Amygdala (tissue), 56 donors: ENCODE data around the gene TXK.
A peak's percentile ranks its signal among the peaks of the same experiment; 100 is the strongest.

Experiments
- DNase-seq, 56 donors: peaks; one replicate each; lab custom pipeline; 2025; lab: John Stamatoyannopoulos, UW

The TXK gene

DNA sequence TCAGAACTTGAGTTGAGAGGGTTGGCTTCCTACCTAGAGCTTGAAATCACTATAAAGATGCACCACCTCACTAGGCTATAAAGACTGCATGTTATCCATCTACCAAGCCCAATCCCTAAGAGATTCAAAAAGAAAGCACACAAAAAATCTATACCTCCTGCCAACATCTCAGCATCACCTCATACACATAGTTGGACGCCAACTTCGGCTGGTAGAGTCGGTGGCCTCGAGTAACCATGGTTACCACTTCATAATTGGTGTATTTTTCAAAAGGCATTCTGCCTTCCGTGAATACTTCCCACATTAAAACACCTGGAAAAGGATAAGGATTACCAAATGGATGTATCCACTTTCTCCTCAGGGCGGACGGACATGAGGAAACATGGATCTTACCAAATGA, 4.5 kb upstream of the TXK start:
- DNase-seq = no peak

DNA sequence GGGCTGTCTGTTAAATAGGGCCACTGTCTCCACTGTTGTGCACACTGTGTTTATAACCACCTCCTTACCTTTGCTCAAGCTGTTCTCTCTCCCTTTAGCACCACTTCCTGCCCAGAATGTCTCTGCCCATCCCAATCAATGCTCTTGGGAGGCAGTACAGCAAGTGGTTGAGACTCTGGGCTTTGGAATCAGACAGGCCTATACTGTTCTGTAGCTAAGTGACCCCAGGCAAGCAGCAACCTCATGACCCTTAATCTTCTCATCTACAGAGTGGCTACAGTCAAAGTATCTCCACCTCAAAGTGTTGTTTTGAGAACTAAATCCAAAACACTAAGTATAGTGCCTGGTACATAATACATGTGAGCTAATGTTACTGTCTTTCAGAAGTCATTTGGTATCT, 3.8 kb upstream of the TXK start:
- no peak for DNase-seq

DNA sequence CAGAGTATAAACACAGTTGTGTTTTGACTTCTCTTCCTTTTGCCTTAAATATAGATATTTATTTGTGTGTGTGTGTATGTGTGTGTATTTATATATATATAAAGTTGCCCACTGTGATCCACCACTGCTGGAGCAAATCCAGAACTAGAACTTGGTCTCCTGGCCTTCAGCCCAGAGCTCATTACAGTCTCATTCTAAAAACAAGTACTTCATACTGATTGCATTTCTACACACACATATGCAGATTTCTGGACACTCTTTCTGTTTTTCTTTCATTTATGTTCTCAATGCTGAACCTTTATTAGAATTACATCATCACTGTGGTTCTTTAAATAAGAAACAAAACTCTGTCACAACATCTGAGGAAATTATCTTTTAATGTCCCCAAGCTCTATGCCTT, 381 bp downstream of the TXK start:
- no peak for DNase-seq

DNA sequence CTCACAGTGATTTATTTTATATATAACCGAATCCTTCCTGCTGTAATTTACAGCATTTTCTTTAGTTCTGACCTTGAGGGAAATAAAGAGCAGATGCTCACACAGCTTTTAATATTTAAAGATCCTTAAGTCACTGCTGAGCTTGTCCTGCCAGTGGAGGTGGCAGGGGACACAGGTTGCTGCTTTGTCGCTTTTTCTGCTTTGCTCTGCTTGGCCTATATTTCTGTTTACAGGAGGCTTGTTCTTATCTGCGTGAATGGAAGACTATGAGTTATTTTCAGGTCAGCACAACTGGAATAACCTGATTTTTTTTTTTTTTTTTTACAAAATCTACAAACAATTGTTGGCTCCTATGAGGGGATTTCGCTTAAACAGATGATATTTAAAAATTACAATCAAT, 2.3 kb downstream of the TXK start:
- DNase-seq = no peak

DNA sequence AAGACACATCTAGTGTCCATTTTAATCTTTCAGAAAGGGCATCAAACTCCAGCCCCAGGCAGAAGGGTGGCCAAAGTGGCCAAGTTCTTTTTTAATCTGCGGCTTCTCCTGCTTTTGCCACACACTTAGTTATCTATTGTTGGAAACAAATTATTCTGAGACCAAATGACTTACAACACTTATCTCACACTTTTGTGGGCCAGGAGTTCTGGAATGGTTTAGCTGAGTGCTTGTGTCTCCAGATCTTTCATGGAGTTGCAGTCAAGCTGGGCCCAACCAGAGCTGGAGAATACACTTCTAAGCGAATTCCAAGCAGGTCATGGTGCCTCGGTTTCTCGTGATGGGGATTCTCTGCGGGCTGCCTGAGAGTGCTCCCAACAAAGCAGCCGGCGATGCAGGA, 4.0 kb downstream of the TXK start:
- no peak for DNase-seq

DNA sequence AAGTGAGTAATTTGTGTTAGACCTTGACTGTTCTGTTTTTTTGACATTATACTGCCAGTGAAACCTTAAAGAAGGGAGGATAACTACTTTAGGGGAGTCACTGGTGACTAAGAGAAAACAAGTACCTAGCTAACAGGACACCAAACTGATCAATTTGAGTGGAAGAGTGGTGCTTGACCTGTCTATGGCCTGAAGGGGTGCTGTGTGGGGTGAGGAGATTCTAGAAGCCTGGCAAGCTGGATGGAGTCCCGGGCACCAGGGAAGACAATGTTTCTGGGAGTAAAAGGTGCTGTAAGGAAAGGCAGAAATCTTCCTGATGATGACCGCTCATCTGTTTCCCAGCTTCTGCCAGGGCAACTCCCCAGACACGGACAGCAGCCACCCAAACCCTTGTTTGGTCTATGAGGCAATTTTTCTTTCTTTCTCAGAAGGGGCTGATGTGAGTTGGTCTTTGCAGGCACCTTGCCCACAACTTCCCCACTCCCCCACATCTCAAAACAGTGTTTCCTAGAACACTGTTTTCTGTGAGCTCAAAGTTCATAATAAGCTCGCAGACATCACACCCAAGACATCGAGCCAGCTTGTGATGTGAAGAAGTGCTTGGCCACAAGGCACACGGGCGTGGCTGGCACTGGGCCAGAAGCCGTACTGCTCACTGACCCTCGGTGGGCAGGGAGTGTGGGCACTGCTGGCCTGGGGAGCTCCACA, 4.6 kb downstream of the TXK start:
- peak in 1 of 56 donors; percentile 0 for DNase-seq

DNA sequence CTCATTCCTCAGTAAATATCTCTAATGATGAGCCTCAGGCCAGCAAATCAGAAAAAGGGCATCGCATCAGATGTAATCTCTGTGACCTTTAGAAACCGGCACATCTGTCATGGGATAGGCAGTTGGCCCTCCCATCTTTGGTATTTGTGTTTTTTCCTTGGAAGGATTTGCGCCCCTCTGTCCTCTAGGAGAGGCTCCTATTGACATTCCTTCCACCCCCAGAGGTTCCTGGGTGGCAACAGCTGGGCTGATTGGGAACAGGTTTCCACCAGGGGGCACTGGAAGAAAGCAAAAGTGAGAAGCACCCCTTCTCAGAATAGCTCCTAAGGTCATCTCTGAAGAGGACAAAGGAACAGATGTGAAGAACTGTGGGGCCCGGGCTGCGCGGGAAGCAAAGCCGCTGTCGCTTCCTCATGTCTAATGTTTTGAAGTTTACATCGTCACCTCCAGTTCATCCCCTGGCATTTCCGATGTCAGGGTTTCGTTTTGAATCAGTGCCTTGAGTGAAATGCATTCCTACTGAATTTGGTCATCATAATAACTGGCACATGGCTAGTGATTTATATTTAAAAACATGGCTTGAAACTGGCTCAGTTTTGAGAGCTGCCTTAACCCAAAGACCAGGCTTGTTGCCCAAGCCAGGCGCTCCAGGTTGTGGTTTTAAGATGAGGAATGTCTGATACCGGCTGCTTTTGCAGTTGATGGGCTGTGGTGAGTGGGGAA, 6.2 kb downstream of the TXK start:
- DNase-seq = peak in 19 of 56 donors; percentile 1 to 25 (median 5)

DNA sequence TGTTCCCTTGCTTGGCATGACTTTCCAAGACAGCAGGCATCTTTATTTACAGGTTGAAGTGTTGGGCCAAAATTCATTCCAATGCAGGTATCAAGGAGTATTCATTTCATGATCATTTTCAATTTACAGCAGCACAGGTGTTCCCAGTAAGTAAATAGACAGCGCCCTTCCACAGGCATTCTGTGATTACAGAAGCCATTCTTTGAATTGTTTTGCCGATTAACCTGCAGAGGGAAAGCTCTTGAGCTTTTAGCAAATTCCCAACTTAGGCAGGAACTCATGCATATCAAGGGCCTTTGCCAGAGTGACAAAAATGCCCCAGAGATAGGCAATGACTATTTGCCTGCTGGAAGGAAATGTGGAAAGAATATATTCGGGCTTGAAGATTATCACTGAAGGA, 6.8 kb downstream of the TXK start:
- DNase-seq = no peak

DNA sequence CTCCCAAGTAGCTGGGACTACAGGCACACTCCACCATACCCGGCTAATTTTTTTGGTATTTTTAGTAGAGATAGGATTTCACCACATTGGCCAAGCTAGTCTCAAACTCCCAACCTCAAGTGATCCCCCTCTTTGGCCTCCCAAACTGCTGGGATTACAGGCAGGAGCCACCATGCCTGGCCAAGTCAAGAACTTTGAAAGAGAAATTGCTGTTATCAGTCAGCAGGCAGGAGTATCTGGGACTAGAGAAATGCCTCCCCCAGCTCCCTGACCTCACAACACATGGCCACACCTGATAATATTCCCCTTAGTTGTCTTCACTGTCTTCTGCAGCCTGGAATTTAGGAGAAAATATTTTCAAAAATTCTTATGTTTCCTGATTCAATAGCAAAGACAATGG, 7.4 kb downstream of the TXK start:
- DNase-seq = no peak

DNA sequence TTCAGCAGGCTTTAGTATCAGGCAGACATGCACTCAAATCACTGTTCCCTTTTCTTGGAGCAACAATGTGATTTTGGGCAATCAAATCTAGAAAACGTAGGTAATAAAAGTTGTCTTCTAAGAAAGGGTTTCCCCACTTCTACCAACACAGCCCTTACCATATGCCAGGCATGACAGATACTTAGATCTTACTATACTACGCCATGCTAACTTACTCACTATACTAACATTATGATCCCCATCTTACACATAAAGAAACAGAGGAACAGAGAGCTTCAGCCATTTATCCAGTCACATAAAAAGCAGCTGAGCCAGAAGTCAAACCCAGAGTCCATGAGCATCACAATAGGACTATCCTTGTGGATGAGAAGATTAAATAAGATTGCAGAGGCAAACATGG, 9.2 kb downstream of the TXK start:
- DNase-seq = no peak

DNA sequence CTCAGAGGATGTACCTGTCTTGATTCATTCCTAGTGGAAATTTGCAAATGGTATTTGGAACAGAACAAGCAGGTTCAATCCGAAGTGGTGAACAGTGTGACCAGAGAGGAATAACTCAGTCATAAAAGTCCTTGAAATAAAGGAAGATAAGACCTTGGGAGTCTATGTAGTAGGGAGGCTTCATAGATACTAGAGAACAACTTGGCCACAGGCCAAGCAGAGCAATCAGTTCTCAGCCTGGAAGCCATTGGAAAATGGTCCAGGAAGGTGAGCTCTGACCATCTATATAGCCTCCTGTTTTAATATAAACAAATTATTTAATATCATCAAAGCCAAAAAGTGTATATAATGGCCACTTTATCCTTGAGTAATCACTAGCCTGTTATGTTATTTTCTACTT, 11.3 kb downstream of the TXK start:
- DNase-seq = no peak

DNA sequence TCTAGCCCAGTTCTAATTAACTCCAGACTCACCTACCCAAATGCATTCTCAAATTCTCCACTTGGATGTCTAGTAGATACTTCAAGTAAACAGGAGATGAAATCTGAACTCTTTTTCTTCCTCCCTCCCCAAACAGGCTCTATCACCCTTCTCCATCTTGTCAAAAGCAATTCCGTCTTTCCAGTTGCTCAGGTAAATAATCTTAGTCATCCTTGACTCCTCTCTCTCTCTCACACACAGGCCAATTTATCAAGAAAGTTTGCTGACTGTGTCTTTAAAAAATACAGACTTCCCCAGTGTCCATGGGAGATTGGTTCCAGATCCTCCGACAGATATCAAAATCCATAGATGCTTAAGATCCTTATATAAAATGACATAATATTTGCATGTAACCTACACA, 12.9 kb downstream of the TXK start:
- no peak for DNase-seq

DNA sequence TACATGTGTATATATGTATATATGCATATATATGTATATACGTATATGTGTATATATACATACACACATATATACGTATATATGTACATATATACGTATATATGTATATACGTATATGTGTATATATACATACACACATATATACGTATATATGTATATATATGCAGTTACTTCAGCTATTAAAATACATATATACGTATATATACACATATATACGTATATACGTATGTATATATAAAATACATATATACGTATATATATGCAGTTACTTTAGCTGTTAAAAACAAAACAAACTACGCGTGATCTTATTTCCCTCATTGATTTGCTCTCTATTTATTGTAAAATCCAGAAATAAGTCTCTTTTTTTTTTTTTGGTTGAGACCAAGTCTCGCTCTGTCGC, 13.9 kb downstream of the TXK start:
- DNase-seq = no peak

DNA sequence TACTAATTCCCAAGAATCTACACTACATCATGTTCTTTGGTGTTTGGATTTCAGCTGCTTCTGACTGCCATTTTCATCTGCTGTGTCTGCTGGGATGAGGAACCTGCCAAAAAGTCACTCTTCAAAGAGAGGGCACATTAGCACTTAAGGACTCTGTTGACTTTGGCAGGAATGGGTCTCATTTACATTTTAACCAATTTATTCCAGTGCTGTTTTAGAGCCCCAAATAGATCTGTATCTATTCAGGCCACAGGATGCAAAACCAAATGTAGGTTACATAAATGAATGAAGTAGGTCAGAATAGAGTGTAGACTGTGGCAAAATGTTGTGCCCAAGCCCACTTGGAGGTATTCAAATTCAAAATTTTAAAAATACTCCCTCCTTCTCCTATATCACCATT, 14.4 kb downstream of the TXK start:
- DNase-seq = no peak

DNA sequence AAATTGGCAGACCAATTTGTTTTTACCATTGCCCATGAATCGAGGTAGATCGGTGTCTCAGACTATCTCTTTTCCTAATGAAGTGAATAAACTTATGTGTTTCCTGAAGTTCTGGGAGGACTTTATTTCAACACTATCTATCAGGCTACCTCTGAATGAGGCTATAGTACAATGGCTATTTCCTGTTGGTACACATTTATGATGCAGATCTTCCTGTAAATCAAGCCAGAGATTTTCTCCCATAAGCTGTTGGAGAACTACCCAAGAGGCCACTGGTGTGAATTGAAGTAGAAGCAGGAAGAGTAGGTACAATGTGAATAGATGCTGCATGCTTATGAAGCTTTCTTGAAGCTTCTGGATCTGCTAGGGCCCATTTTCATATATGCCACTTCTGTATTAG, 16.0 kb downstream of the TXK start:
- no peak for DNase-seq

DNA sequence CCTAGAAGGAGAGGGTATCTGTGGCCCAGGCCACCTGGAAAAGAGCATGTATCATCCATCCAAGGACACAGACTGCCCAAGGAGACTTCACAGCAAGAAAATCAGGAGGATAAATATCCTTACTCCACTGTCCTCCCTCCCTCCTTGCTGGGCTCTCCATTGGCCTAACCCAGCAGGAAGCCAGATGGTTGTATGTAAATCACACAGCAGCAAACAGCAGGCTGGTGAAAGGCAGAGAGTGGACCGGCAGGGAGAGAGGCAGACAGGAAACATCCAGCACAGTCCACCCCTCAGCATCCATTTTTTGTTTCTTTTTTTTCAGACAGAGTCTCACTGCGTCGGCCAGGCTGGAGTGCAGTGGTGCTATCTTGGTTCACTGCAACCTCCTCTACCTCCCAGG, 17.5 kb downstream of the TXK start:
- no peak for DNase-seq

DNA sequence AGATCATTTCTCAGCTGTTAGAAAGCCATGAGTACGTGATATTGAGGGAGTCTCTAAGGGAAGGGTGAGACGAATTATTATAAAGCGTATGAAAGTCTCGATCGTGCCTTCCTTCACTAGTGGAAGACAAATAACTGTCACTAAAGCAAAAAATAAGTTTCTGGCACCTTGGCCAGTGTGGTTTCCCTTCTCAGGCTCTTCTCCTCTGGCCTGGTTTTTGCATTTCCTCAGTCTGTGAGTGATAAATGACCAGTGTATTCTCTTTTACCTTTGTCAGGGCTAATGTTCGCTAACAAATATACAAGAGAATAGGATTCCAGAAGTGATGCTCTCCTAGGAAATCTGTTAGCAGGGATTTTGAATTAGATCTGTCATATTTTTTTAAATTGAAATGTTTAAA, 19.6 kb downstream of the TXK start:
- DNase-seq = no peak

DNA sequence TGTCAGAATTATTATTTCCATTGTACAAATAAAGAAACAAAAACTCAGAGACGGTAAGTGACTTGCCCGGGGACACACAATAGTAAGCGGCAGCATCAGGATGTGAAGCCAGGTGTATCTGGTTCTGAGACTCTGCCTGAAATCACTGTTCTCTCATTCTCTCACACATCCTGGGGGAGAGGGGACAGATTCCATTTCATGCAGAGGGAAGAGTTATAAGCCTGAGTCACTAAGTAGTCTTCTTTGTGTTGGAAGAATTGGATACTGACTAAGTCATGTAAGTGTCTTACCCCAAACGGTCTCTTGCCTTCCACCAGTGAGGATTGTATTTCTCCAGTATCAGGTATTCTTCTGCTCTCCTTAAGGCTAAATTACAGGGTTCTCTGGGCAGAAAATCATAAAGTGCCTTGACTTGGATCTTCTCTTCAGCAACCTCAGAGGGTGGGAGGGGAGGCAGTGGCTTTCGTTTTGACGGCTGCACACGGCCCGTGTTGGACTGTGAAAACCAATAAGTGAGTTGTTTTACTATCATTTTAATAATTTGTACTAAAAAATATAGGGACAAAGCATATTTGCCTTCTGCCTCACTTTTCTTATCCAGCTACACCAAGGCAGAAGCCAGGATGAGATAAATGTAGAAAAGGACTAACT, 21.9 kb downstream of the TXK start:
- DNase-seq = no peak

DNA sequence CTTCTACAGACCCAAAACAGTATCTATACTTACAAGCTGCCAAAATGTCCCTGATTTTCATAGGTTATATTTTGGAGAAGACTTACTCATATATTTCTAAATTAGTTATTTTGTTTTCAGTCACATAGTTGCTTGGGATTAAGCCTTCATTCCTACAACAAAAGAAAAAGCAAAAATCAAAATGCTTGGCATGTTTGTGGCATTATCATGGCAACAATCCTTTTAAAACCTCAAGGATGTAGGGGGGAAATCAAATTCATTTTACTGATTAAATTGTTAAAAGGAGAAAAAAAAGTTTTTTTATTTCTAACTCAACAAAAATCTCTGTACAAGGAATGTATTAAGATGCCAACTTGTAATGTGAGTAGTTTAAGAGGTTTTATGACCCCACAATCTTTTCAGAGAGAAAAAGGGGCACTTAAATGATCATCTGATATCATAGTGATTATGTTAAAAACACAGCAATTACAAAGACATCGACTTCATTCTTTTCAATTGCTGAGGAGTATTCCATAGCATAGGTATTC, 23.5 kb downstream of the TXK start:
- no peak for DNase-seq

DNA sequence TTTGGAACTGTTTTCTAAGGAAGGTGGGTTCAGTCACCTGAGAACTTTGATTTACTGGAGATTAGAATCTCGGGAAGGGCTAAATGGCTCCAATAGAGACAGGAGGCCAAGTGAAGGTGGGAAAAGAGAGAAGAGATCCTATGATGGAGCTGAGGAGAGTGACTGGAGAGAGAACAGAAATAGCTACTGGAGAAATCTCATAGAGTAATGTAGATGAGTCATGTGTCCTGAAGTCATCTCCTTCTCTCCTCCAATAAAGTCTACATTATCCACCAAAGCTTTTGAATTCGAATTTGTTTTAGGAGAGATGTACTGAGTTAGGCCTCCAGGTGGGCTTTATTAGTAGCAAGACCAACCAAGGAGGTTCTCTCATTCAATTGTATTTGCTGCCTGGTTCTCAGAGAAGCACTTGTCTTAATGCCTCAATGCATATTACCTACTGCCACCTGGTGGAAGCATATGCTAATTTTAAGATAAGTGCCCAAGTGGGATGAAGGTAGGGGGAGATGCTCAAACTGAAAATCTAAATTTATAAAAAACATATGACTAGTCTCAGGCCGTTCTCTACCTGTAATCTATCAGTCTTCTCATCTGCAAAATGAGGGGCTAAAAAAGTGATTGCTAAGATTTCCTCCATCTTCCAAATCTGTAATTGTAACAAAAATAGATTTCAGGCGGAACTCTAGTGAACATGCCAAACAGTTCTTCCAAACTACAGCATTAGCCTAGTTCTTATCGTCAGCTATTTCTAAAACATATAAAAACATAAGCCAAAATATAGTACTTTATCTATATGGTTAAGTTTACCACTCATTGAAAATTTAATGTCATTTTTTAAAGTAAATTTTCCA, 24.4 kb downstream of the TXK start:
- no peak for DNase-seq
